WI38 (cell line): Measurements from ENCODE around the gene SELENOH.
A peak's percentile ranks its signal among the peaks of the same experiment; 100 is the strongest.
"Not testable (repeated sequence)": the region's sequence is repeated elsewhere in the genome, so short reads cannot be mapped to it uniquely, and the experiment has no call there.

Experiments used
- H3K4me3 ChIP-seq: 2 replicates; pipeline ENCODE4 v1.5.1; 2011; ENCODE audit warnings: low read depth, mild to moderate bottlenecking, control low read depth, low read length
- TF ChIP-seq, protein P1 (sequence below): IDR thresholded peaks from 2 replicates; pipeline ENCODE4 v1.5.1; 2012; ENCODE audit warnings: low read depth, mild to moderate bottlenecking, control low read depth, low read length

The SELENOH gene

DNA sequence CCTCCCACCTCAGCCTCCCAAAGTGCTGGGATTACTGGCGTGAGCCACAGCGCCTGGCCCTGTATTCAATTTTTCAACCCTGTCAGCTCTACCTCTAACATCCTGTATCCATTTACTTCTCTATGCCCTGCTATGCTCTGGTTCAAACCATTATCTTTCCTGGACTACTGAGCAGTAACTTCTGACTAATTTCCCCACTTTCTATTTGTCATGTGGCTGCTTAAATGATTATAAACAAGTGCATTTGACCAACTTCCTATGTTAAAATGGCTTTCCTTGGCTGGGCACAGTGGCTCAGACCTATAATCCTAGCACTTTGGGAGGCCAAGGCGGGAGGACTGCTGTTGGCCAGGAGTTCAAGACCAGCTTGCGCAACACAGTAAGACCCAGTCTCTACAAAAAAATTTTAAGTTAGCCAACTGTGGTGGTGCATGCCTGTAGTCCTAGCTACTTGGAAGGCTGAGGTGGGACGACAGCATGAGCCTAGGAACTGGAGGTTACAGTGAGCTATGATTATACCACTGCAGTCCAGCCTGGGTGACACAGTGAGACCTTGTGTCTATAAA lies 31.4 kb upstream of the SELENOH start:
- TF ChIP-seq, protein P1, sequence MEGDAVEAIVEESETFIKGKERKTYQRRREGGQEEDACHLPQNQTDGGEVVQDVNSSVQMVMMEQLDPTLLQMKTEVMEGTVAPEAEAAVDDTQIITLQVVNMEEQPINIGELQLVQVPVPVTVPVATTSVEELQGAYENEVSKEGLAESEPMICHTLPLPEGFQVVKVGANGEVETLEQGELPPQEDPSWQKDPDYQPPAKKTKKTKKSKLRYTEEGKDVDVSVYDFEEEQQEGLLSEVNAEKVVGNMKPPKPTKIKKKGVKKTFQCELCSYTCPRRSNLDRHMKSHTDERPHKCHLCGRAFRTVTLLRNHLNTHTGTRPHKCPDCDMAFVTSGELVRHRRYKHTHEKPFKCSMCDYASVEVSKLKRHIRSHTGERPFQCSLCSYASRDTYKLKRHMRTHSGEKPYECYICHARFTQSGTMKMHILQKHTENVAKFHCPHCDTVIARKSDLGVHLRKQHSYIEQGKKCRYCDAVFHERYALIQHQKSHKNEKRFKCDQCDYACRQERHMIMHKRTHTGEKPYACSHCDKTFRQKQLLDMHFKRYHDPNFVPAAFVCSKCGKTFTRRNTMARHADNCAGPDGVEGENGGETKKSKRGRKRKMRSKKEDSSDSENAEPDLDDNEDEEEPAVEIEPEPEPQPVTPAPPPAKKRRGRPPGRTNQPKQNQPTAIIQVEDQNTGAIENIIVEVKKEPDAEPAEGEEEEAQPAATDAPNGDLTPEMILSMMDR: no peak

DNA sequence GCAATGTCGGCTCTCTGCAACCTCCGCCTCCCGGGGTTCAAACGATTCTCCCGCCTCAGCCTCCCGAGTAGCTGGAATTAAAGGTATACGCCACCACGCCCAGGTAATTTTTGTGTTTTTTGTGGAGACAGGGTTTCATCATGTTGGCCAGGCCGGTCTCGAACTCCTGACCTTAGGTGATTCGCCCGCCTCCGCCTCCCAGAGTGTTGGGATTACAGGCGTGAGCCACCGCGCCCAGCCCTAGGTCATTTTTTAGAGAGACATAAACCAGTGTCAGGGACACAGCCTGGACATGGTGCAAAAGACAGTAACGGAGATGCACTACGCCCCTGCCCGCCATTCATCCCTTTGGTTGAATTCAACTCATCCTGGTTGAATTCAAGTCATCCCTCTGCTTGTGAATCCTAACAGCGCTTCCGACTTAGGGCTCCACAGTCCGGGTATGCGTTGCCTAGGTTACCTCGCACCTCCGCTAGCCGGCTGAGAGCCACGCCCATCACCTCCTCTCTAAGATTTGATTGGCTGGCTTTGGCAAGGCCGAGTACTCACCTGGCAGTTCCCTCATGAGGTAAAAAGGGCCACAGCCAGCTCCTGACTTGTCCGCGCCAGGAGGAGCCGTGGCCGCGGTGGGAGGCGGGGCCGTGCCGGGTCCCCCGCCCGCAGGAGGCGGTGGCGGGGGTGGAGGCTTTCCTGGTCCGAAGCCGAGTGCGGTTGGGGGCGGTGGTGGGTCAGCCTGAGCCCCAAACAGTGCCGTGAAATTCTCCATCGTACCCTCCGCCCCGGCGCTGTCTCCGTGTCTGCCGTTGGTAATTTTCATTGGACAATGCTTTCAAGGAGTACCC lies 29.7 kb upstream of the SELENOH start, which contains the start of gene MED19:
Gene MED19 (minus strand): TSS at position 802 of the 842 bp plus-strand sequence. CDS start 36 bp downstream, at position 766.
- TF ChIP-seq, protein P1: no peak
- peak within 1 kb of the TSS; percentile 100 for H3K4me3 ChIP-seq

More for the DNA sequence above, 31.4 kb upstream of the SELENOH start:
- no peak overlapping the region for H3K4me3 ChIP-seq

DNA sequence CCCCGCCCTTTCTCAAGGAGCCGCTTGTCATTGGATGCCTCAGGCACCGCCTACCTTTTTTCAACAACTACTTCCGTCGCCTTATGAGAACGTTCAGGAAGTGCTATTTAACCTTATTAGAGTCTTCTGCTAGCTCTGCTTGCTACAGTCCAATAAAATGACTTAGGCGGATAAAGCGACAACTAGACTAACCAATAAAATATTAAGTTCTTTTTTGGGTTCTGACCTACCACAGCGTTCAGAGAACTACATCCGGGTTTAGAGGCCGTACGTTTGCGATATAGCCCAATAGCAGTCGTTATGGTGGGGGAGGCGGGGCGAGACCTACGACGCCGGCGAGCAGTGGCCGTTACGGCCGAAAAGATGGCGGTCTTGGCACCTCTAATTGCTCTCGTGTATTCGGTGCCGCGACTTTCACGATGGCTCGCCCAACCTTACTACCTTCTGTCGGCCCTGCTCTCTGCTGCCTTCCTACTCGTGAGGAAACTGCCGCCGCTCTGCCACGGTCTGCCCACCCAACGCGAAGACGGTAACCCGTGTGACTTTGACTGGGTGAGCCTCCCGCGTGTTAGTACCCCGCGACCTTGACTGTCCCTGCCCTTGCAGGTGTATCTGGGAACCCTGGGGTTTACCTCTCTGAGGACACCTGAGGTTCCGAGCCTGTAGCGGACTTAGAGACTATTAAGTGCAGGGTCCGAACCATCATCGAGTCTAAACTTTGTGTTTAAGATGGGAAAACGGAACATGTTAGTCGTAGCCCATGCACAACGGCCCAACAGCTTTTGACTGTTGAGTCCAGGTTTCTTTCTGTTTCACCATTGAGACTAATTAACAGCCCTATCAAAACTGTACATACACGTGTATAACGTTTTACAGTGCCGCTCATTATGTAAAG lies 28.8 kb upstream of the SELENOH start, which contains the start of gene TMX2:
Gene TMX2 (plus strand): TSS at position 338 of the 895 bp plus-strand sequence. CDS start 26 bp downstream, at position 364.
- H3K4me3 ChIP-seq: peak within 1 kb of the TSS; percentile 100
- TF ChIP-seq, protein P1: no peak

DNA sequence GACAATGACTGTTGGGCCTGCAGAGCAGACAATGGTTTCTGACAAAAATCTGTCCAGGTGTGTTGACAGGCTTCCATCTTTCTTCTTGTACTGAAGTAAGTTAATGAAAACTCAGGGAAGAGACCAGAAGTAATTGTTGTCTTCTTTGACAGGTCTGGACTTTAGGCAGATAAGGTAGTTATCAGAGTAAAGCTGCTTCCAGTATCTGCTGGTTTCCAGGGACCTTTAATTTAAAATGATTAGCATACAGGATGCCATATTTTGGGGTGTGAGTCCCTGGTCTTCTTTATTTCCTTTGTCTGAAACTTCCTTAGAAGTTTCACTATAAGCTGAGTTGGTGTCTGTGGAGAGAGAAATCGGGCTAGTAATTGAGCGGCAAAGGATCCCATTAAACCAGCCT lies 27.5 kb upstream of the SELENOH start:
- TF ChIP-seq, protein P1: no peak
- peak overlapping the region; percentile 100 for H3K4me3 ChIP-seq

DNA sequence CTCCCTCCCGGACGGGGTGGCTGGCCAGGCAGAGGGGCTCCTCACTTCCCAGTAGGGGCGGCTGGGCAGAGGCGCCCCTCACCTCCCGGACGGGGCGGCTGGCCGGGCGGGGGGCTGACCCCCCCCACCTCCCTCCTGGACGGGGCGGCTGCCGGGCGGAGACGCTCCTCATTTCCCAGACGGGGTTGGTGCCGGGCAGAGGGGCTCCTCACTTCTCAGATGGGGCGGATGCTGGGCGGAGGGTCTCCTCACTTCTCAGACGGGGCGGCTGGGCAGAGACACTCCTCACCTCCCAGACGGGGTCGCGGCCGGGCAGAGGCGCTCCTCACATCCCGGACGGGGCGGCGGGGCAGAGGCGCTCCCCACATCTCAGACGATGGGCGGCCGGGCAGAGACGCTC lies 24.6 kb upstream of the SELENOH start:
- H3K4me3 ChIP-seq: not testable (repeated sequence)

DNA sequence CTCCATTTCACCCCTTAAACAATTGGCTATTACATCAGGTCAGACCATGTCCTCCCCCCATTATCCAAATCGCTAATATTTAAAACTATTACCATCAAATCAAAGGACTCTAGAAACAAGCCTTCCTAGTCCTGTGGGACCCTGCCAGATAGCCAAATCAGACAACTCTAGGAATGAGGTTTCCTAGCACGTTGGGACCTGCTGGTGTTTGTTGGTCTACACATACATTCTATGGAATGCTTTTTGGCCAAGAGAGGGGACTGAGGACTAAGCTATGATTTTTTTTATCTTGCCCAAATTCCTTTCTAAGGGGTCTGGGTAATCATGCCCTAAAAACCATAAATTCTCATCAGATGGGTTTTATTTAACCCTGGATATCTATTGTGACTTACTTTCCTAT lies 14.1 kb upstream of the SELENOH start:
- TF ChIP-seq, protein P1: no peak
- H3K4me3 ChIP-seq: no peak overlapping the region

DNA sequence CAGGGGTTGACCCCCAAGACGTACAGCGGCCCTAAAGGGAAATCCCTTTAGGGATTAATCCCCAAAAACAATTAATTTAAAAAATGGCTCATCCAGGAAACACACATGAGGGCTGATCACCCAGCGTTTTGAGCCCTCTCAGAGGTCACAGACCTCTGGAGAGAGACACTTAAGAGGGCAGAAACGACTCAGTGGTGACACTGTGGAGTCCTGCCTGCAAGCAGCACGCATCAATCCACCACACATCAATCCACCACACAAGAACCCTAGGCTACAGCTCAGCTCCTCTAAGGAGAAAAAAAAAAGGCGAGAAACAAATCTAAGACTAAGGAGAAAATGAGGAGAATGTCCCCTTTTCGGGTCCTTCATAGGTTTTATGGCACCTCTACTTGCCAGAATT lies 12.5 kb upstream of the SELENOH start:
- H3K4me3 ChIP-seq: no peak overlapping the region
- TF ChIP-seq, protein P1: no peak
